ENCODE measurements around the gene CELF1.

DNA sequence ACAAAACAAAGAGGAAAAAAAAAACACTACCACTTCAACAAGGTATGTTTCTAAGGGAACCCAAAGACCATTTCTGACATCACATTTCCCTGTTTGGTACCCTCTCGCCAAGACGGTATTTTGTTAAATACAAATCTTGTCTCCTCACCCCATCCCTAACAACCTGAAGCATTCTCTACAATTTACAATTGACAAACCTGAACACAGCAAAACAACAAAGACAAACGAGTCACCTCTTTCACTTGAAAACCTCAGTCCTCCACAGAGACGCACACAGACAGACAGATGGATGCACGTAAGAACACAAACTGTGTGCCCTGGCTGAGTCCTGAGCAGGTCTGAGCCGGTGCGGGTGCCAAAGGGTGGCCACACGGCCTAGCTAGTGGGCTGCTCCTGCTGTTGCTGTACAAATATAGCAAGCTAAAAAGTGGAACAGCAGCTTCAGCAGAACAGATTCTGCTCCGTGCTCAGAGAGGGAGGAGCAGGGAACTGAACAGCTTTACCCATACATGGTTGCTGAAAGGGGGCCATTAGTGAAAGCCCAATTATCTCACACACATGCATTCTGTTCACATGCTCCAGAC is 28.5 kb downstream of the CELF1 start:
- TF ChIP-seq, protein P1, sequence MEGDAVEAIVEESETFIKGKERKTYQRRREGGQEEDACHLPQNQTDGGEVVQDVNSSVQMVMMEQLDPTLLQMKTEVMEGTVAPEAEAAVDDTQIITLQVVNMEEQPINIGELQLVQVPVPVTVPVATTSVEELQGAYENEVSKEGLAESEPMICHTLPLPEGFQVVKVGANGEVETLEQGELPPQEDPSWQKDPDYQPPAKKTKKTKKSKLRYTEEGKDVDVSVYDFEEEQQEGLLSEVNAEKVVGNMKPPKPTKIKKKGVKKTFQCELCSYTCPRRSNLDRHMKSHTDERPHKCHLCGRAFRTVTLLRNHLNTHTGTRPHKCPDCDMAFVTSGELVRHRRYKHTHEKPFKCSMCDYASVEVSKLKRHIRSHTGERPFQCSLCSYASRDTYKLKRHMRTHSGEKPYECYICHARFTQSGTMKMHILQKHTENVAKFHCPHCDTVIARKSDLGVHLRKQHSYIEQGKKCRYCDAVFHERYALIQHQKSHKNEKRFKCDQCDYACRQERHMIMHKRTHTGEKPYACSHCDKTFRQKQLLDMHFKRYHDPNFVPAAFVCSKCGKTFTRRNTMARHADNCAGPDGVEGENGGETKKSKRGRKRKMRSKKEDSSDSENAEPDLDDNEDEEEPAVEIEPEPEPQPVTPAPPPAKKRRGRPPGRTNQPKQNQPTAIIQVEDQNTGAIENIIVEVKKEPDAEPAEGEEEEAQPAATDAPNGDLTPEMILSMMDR (IDR thresholded peaks at IDR 0.05; ENCODE audit: poor library complexity) = no peak
- no peak for TF ChIP-seq EZH2phosphoT487 (IDR thresholded peaks at IDR 0.05; ENCODE audit: low read depth, severe bottlenecking, unreplicated experiment)
- TF ChIP-seq EZH2 (IDR thresholded peaks at IDR 0.05; ENCODE audit: borderline replicate concordance) = no peak

Measured in hepatocyte (in vitro differentiated cells).